GM19463 (cell line): ENCODE measurements around the gene GRK6.

Experiments
- ATAC-seq: cut with Tn5 transposase; IDR thresholded peaks from one replicate; pipeline ENCODE4 v1.9.1; 2021; ENCODE audit warnings: mild to moderate bottlenecking, moderate library complexity; ENCODE audit not compliant: unreplicated experiment

The GRK6 gene

DNA sequence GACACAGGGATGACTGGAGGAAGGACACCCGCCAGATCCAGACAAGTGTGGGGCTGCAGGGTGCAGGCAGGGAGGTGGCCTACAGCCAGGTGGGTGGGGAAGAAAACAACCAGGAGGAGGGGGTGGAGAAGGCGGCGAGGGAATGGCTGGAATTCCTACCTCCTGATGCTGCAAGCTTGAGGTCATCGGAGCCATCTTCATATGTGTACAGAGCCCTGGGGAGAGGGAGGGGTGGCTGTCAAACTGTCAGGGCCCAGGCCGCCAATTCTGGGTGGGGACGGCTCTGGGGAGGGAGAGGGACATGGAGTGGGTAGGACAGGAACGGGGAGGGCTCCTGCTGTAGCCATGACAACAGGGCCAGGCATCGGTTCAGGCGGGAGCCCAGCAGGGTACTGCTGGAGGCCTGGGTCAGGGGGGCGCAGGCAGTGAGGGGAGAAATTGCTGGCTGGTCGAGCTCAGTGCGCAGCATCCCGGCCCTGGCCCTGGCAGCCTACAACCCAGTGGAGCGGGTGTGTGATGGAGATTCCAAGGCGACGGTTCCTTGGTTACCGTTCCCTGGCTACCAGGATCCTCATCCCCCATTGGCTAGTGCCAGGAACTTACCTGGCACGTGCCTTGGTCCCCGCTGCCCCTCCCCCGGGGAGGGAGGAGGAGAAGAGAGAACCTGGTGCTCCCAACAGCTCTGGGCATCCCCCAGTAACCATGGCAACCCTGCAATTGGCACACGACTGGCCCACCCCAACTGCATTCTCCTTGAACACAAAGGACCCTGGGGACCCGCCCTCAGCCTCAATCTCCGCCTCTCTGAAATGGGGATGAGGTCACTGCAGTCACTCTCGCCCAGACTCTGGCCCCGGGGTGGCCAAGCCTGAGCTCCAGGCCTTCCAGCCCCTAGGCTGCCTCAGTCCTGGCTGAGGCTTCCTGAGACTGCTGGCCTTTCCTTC, 42.5 kb downstream of the GRK6 start:
- no peak for ATAC-seq

DNA sequence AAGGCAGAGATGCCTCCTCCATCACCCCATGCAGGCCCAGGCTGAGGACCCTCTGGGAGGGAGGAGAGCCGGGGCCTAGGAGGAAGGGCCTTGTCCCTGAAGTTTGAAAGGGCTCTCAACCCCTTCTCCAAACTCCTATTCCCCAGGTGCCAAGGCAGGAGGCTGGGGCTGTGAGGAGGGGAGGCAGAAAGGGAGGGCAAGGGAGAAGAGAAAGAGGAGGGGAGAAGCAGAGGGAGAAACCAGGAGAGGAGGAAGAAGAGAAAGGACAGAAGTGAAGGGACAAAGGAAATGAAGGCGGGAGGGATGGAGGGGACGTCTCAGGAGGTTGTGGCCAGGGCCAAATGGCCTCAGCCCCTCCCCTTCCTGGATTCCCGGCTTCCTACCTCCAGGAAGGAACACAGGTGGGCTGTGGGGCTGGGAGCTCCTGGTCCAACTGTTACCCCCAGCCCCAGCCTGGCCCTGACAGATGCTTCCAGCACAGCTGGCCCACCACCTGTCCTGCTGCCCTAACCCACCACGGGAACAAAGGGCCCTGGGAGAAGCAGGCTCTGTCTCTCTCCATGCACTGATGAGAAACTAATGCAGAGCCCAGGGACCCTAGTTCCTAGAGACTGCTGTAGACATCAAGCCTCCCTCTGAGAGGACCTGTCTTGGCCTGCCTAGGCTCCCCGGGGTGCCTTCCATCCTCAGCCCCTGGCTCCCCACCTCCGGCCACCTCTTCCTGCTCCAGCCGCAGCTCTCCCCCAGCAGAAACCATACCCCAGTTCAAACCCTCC, 43.5 kb downstream of the GRK6 start:
- ATAC-seq, result no peak

DNA sequence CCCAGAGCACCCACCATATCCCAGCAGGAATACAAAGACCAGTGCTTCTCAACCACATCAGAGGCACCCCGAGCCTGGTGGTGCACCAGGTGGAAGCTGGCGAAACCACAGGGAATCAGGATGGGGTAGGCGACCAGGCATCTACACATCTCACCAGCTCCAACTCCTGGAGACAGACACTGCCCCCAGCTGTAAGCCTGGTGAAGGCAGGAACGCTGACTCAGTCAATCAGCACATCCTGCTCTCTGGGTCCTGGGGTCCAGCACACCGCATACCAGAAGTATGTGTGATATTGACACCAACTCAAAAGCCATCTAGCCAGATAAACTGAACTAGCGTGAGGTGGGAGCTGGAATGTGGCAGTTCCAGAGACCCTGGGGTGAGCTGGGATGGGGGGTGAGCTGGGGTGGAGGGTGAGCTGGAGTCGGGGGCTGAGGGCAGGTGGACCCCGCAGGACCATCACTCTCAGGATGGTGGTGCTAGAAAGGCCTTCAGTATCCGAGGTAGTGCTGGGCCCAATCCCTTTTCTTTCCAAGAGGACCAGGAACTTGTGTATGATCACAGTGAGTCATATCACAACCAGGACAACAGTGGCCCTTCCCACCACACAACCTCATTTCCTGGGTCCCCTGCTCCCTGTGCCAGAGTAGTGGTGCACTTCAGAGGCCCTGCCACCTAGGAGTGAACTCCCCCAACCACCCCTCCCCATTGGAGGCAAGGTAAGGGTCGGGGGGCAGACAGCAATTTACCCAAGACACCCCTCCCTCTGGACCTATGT, 44.5 kb downstream of the GRK6 start:
- ATAC-seq, result no peak

DNA sequence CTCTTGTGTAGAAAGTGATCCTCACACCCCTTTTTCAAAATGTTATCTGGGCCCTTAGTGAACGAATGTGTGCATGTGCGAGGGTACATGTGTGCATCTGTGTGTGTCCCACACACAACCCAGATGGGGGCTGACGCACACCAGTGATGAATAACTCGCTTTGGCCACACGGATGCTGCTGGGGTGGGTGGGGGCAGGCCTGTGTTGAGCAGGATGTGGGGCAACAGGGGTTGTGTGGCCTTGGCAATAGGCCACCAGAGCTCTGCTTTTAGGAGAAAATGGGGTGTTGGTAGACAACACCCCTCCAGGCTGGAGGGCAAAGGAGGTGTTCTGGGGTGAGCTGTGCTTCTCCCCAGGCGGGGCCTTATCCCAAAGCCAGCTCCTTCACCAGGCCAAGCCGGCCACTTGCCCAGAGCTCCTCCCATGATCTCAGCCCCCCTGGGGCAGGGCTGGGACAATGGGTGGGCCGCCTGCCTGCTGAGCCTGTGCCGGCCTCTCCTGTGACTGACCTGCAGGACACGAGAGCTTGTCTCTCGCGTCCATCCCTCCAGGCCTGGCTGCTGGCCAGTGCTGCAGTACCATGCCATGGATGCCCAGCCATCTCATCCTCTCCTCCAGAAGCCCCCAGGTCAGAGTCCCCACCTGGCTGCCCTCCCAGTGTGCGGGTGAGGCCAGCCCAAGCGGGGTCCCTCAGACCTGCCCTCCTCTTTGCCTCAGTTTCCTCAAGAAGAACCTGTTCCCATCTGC, 45.3 kb downstream of the GRK6 start:
- no peak for ATAC-seq

DNA sequence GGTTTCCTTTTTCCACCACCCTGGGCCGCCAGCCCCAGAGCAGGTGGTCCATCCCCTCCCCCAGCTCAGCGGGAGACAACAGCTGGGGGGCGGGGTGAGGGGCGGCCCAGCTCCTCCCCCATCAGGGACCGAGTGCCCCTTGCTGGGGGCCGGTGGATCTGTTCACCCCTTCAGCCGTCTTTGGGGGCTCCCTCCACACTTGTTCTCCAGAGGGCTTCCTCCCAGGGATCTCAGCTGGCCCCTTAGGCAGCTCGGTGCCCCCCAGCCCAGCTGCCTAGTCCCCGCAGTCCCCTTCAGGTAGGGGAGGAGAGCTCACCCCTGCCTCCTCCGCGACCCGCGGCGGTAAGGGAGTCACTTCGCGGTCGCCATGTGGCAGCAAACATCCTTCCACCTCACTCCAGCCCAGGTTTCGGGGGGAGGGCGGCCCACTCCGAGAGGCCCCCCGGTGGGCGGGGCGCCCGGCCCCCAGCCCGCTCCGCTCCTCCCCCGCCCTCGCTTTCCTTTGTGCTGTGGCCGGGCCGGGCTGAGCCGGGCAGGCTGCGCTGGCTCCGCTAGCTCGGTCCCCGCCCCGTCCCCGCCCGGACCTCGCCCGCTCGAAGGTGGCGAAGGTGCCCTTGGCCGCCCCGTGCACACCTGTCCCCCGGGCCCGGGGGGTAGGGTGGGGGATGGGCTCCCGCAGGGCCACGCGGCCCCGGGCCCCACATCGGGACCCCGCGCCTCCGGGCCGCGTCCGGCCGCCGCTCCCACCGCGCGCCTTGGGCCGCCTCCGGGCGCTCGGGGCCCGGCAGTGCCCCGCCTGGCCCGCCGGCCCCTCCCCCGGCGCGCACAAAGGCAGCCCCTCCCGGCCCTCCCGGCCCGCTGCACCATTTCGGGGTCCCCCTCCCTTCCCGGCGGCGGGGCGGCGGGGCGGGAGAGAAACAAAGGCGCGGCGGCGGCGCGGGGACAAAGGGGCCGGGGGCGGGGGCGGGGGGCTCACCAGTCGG, 46.3 kb downstream of the GRK6 start:
- peak; percentile 66 for ATAC-seq

DNA sequence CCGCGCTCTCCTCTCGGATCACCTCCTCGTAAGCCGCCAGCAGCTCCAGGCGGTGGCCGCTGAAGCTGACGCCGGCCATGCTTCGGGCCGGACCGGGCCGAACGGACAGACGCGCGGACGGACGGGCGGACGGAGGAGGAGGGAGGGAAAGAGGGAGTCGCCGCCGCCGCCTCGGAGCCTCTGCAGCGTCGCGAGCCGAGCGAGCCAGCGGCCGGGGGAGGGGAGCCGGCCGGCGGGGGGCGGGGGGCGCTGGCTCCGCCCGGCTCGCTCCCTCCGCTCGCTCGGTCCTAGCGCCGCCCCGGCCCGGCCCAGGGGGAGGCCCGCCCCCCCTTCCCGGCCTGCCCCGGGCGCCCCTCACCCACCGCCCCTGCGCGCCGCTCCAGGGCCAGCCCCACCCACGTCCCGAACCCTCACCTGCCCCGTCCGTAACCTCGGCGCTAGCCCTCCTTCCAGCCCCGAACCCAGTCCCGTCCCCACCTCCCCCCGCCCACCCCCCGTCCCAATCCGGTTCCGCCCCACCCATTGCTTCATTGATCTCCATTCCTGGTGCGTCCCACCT, 47.0 kb downstream of the GRK6 start, which contains the start of gene DBN1:
Gene DBN1, minus strand, starts transcription at position 192 of the 559 bp plus-strand sequence. Its CDS starts 113 bp downstream, at position 79.
- ATAC-seq, result peak; percentile 50

DNA sequence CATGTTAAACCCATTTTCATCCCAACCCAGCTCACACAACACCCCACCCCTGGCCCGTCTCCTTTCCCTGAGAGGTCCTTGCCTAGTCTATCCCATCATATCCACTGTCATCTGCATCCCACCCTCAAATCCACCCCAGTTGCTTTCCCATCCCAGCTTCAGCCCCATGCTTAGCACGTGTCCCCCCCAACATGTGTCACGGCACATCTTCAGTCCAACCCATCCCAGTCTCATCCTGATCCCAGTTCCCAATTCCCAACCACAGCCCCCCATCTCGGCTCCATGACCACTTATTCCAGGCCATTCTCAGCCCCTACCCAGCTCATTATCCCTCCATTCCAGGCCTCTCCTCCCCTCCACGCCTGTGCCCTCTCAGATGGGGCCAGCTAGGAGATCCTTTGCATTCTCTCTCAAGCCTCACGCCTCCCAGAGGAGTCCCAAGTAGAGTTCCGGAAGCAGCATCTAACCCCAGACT, 47.6 kb downstream of the GRK6 start:
- ATAC-seq, result no peak

DNA sequence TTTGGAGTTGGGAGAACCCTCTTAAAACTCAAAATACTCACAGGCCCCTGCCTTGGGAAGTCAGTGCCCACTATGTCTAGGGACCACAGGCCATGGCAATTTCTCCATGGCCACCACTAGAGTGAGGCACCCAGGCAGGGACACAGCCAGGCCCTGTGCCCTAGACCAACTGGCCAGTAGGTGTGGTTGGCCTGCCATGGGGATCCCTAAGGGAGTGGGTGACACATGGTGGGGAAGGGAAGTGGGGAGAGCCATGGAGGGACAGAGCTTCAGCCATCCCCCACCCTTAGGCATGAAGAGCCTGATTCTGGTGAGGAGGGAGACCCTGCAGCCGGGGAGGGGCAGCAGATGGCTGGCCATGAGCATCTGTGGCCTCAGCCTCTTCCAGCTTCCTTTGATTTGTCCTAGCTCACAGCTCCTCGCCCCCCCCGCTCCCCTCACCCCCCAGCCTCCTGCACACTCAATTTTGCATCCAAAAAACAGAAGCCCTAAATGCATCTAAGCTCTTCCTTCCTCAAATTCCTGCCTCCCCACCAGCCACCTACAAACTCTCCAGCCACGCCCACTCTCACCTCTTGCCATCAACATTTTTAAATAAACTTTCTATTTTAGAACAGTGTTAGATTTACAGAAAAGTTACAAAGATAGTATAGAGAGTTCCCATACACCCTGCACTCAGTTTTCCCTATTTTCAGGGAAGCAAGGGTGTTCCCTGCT, 48.5 kb downstream of the GRK6 start:
- ATAC-seq, result no peak

DNA sequence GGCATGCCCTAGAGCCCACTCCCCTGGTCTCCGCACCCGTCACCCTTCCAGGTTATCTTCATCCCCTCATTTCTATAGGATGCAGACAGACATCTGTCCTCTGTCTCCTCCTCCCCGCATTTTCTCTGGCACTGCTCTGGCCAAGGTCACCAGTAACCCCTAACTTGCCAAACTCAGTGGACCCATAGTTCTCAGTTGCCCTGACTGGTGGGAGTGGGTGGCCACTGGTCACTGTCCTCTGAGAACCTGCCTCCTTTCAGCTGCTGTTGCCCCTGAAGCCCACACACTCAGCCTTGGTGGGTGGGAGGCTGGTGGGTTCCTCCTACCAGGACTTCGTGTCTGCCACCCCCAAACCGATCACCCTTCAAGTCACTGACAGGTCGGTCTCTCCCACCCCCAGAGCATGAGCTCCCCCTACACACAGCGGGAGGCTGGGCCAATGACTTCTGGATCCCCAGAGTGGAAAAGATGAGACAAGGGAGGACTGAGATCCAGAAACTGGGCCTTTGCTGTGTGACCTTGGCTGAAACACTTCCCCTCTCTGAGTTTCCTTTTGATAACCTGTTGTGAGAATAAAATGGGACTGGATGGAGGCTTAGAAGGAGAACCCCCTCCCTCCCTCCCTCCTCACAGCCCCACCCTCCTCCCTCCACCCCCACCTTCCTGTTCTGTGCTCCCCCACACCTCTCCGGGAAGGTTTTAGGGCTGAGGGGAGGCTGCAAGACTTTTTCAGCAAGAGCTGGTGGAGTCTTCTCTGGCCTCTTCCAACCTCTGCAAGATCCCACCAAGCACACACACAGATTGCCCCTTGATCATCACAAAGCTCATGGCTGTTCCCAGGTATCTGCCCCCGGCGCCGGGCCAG, 49.3 kb downstream of the GRK6 start:
- no peak for ATAC-seq

DNA sequence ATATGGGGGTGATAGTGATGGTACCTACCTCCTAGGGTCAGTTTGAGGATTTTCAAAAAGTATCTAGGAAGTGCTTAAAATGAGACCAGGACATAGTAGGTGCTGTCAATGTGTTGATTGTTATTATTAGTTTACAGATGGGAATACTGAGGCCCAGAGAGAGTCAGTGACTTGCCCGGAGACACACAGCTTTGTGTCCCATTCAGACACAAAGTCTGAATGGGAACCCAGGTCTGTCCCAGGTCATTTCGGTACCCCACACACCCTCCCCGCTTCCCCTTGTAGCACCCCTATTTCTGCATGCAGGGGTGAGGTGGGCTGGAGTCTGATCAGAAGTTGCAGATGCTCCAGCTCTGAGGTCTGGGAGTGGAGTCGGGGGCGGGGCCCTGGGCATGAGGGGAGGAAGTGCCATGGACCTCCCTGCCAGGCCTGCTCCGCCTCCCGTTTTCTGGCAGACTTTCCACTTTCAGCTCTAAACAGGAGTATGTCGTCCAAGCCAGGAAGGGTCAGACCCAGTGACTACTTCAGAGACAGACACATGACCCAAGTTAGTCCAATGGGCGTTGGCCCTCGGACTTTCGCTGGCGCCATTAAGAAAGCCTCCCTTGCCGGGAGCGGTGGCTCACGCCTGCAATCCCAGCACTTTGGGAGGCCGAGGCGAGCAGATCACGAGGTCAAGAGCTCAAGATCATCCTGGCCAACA, 50.2 kb downstream of the GRK6 start:
- ATAC-seq, result no peak

DNA sequence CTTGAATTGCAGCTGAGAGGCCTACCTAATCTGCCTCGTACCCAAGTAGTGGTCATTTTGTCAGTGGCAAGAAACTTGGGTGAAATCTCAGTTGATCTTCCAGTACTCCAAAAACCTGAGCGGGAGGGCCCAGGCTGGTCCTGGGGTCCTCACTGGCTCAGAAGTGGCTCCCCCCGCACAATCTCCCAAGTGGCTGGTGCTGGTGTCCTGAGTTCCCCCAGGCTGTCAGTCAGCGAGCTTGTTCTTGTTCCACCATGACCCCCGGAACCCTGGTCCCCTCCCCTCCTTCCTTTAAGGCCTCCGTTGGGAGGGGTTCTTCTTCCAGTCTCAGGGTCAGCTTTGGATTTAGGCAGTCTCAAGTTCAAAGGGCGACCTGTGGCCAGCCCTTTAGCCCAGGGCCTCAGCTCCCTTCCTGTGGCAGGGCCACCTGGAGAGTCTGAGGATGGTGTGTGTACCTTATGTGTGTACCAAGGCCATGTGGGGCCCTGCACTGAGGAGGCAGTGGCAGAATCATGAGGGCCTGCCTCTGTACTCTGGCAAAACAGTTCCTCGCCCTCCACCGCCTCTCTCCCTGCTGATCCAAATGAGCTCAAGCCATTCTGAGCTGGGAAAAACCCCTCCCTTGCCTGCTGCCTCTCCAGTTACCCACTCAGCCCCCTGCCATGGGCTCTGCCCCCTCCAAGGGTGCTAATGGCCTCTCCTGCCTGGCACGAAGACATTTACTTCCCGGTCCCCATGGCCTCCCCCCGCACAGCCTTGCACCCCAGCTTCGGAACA, 51.4 kb downstream of the GRK6 start:
- no peak for ATAC-seq

DNA sequence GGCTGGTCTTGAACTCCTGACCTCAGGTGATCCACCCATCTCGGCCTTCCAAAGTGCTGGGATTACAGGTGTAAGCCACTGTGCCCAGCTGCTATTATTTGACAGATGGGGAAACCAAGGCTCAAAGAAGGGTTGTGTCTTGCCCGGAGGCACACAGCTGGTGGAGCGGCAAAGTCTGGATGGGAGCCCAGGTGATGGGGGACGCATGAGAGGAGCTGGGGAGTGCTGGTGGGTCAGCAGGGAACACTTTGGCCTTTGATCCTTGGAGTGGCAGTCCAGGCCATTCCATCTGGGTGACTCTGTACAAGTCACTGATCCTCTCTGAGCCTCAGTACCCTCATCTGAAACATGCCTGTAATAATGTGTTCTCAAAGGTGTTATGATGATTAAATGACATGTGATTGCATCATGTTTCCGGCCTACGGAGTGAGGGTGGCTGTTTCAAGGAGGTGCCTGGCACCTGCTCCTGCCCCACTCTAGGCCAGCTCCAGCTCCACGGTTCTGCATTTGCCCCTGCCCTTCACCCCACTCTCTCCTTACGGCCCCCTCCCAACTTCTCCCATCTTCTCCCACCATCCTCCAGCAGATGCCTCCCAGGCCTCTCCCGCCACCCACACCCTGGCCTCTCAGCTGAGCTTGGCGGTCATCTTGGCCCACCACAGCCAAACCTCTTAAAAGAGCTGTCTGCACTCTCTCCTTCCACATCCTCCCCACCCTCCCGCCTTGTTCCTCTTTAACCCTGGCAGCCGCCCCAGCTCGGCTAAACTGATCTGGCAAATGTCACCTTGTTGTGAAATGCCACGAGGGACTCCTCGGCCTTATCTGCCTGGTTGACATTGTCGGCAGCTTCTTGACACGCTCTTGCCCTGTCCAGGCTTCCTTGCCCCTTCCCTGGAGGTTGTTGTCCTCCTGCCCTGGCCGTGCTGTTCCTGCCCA, 52.5 kb downstream of the GRK6 start:
- no peak for ATAC-seq

DNA sequence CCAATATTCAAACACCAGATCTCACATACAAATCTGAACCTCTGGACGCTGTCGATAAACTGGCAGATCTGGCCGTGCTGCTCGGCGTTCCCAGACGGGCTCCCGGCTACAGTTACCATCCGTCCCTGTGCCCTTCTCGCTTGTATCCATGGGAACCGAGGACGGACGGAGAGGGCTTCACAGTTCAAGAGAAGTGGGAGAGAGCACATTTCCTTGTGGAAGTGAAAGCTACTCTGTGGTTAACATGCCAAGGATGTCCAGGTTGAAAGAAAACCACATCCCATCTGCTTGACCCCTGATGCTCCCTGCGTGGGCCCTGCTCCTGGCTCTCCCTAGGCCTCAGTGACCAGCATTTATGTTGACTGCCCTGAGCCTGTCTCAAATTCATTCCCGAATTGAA, 53.3 kb downstream of the GRK6 start:
- no peak for ATAC-seq

DNA sequence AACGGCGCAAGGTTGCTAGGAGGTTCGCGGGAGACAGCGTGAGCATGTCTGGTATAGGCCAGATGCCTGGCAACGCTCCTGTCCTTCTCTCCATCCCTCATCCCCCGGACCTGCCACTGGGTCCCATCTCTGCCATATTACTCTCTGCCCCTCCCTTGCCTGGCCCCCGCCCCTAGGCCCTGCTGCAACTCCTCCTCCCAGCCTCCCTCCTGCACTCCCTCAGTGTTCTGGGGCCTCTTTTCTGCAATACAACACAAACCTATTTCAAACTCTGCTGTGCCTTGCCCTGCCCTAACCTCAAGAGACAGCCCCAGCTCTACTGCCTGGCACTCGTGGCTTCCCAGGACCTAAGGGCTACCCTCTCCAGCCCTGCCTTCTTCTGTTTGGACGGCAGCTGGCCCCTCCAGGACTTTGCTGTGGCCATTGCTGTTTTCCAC, 55.9 kb downstream of the GRK6 start:
- ATAC-seq, result no peak

DNA sequence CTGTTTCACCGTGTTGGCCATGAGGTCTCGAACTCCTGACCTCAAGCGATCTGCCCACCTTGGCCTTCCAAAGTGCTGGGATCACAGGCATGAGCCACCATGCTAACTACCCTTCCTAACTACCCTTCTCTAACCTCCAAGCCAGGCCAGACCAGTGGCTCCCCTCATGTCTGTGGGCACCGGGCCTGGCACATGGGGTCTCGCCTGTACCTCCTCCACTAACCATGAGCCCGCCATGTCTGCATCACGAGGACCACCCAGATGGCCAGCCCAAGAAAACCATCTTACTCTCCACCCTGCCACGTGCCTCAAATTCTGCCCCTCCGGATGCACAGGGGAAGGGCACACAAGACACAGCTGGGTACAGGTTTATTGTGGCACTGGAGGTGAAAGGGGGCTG, 56.6 kb downstream of the GRK6 start:
- ATAC-seq, result no peak
